ENCODE measurements around the gene GSAP.

Gene GSAP

GRCh38 chr7:77409005-77409738, 7.0 kb downstream of the GSAP start:
- DNase-seq (ENCODE audit: low read depth) = no peak

- DNase-seq (ENCODE audit: low read depth) = no peak
These were observed 8.2 kb downstream of the GSAP start for GRCh38 chr7:77407906-77408305.

GRCh38 chr7:77406421-77406820, 9.7 kb downstream of the GSAP start:
- DNase-seq (ENCODE audit: low read depth) = no peak

- no peak for DNase-seq (ENCODE audit: low read depth)
These were observed 11.5 kb downstream of the GSAP start for GRCh38 chr7:77404641-77405040.

GRCh38 chr7:77403957-77404356, 12.2 kb downstream of the GSAP start:
- DNase-seq (ENCODE audit: low read depth) = no peak

- no peak for DNase-seq (ENCODE audit: low read depth)
These were observed 13.3 kb downstream of the GSAP start for GRCh38 chr7:77402818-77403217.

GRCh38 chr7:77401002-77401401, 15.1 kb downstream of the GSAP start:
- DNase-seq (ENCODE audit: low read depth) = no peak

- no peak for DNase-seq (ENCODE audit: low read depth)
These were observed 16.3 kb downstream of the GSAP start for GRCh38 chr7:77399816-77400215.

- no peak for DNase-seq (ENCODE audit: low read depth)
These were observed 19.1 kb downstream of the GSAP start for GRCh38 chr7:77396894-77397547.

GRCh38 chr7:77395626-77396025, 20.5 kb downstream of the GSAP start:
- DNase-seq (ENCODE audit: low read depth) = no peak

GRCh38 chr7:77393954-77394353, 22.2 kb downstream of the GSAP start:
- DNase-seq (ENCODE audit: low read depth) = no peak

GRCh38 chr7:77393261-77393660, 22.9 kb downstream of the GSAP start:
- DNase-seq (ENCODE audit: low read depth) = peak; percentile 36

GRCh38 chr7:77391230-77391629, 24.9 kb downstream of the GSAP start:
- DNase-seq (ENCODE audit: low read depth) = no peak

GRCh38 chr7:77388055-77388641, 28.0 kb downstream of the GSAP start:
- DNase-seq (ENCODE audit: low read depth) = no peak

- DNase-seq (ENCODE audit: low read depth) = no peak
These were observed 29.9 kb downstream of the GSAP start for GRCh38 chr7:77386165-77386822.

- no peak for DNase-seq (ENCODE audit: low read depth)
These were observed 32.8 kb downstream of the GSAP start for GRCh38 chr7:77383333-77383740.

- DNase-seq (ENCODE audit: low read depth) = no peak
These were observed 33.6 kb downstream of the GSAP start for GRCh38 chr7:77382532-77382931.

- DNase-seq (ENCODE audit: low read depth) = no peak
These were observed 37.6 kb downstream of the GSAP start for GRCh38 chr7:77378584-77378983.

- no peak for DNase-seq (ENCODE audit: low read depth)
These were observed 45.5 kb downstream of the GSAP start for GRCh38 chr7:77370606-77371005.

- no peak for DNase-seq (ENCODE audit: low read depth)
These were observed 47.2 kb downstream of the GSAP start for GRCh38 chr7:77368974-77369373.

GRCh38 chr7:77367976-77368375, 48.2 kb downstream of the GSAP start:
- DNase-seq (ENCODE audit: low read depth) = no peak

GRCh38 chr7:77362905-77363304, 53.2 kb downstream of the GSAP start:
- no peak for DNase-seq (ENCODE audit: low read depth)

- DNase-seq (ENCODE audit: low read depth) = no peak
These were observed 55.2 kb downstream of the GSAP start for GRCh38 chr7:77360969-77361368.

All from stimulated activated CD4-positive, alpha-beta T cell treated with anti-CD3 and anti-CD28 coated beads, Interleukin-2, amount 100 ng/mL, for 4 hours (primary cell).